HG03066 (cell line): ENCODE data around the gene TUBA1C.

Source experiments
- ATAC-seq: cut with Tn5 transposase; IDR thresholded peaks from one replicate; pipeline ENCODE4 v1.9.1; 2021; ENCODE audit warnings: low read depth; ENCODE audit not compliant: unreplicated experiment

Gene TUBA1C

DNA sequence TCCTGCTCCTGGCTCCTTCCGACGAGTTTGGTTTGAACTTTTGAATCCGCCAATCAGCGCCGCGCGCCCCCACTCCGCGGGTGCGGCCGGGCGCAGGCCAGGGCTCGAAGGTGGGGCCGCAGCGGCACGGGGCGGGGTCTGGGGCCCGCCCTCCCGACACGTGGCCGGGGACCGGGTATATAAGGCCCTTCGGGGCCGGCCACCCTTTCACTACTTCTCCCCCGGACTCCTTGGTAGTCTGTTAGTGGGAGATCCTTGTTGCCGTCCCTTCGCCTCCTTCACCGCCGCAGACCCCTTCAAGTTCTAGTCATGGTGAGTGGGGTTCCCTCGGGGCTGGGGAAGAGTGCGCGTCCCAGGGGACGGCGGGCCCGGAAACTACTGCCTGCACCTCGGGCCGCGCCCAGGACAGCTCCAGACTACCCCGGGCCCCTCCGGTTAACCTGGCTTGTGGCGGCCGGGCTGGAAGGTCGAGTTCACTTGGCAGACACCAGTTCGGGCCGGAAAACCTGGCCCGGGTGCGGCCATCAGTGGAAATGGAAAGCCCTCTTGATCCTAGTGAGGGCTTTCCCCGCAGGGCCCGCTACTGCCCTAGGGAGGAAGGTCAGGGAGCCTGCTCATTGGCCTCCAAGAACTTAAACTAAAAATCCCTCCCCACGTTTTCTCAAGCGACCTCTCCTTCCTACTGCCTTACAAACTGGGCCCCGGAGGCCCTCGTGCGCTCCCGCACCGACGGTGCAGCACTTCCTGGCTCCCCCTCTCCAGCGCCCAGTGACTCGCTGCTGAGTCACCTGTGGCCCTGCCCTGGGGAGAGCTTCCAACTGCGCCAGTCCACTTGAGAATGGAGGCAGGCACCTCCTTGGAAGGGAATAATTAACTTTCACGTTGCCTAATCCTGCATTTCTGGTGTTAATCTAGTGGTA is at the start of gene TUBA1C:
TSS of gene TUBA1C (plus strand) at position 210 of the 920 bp plus-strand sequence. CDS start at position 310, 100 bp downstream.
- ATAC-seq: peak; percentile 77

DNA sequence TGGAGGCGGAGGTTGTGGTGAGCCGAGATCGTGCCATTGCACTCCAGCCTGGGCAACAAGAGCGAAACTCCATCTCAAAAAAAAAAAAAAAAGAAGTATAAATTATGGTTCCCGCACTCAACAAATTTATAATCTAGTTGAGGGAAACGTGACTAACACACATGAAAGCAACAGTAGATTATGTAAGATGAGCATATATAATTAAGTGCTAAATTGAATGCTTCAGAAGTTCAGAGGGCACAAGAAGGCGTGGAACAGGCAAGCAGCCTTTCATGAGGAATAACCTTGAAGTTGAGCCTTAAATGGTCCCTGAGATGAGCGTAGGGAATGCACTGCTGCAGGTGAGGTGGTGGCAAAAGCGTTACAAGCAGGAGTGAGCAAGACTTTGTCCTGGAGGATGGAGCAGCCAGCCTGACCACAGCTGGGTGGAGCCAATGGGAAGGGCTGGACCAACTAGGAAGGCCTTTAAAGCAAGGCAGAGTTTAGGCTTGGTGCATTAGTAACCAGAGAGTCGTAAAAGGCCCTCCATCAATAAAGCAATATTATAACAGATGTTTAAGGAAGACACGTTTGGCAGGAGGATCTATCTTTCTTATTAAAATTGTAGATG is 45.4 kb upstream of the TUBA1C start:
- no peak for ATAC-seq

DNA sequence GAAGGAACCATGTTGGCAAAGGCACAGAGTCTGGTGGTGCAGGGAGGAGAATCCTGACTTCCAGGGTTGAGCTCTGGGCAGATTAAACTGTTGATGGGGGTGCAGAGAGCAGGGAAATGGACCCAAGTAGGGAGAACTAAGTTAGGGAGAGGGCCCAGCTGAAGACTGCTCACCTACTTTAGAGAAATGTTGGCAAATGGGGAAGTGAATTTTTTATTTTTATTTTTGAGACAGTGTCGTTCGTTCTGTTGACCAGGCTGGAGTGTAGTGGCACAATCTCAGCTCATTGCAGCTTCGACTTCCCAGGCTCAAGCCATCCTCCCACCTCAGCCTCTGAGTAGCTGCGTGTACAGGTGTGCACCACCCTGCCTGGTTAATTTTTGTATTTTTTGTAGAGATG is 43.9 kb upstream of the TUBA1C start:
- ATAC-seq: no peak

DNA sequence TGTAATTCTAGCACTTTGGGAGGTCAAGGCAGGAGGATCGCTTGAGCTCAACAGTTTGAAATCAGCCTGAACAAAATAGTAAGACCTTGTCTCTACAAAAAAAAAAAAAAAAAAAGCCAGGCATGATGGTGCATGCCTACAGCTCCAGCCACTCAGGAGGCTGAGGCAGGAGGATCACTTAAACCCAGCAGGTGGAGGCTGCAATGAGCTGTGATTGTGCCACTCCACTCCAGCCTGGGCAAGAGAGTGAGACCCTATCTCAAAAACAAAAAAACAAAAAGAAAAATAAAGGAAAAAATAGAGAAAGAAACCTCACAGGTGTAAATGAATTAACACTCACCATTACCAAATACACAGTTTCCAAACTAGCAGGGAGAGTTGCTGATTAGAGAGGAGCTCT is 41.8 kb upstream of the TUBA1C start:
- ATAC-seq: no peak

DNA sequence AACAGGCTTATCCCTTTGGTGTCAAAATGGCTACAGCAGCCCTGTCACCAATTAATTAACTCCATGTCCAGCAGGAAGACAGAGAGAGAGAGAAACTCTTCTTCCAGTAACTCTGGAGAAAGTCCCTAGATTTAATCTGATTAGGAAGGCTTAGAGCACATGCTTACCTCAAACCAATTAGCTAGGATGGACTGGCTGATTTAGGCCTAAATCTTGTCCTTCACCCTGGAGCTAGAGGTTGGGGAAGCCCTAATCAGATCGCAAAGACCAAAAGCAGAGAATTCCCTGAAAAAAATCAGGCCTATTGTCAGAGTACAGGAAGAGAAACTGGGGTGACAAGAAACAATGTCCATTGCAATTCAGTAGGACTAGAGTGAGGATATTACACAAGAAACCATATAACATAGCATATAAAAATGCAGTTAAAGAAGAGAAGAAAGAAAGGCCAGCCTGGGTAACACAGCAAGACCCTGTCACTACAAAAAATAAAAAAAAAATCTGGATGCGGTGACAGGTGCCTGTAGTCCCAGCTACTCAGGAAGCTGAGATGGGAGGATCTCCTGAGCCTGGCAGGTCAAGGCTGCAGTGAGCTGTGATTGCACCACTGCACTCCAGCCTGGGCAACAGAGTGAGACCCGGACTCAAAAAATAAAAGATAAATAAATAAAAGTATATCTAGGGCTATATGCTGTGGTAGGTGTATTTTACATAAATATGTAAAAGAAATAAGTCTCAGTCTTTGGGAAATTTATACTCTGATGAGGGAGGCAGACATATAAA is 41.1 kb upstream of the TUBA1C start:
- ATAC-seq: no peak

DNA sequence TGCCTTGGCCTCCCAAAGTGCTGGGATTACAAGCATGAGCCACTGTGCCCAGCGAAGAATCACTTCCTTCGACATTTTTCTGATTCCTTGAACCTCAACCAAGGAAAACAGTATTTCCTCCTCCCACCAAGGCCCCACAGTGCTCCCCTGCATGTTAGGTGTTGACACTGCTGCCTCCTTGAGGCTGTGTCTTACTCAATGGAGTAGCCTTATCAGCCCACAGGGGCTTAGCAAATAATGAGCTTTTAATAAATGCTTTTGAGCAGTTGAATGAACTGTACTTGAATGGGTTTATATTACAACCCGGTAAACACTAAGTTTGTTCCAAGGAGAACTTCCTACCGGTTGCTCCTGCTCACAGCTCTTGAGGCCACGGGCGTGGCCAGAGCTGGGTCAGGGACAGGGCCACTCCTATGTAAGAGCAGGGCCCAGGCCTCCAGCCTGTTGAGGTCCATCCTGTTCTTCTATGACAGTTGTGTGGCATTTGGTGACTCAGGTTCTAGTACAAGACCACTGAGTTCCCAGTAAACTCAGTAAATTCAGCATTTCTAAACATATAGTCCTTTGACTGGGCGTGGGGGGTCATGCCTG is 39.2 kb upstream of the TUBA1C start:
- ATAC-seq: no peak

DNA sequence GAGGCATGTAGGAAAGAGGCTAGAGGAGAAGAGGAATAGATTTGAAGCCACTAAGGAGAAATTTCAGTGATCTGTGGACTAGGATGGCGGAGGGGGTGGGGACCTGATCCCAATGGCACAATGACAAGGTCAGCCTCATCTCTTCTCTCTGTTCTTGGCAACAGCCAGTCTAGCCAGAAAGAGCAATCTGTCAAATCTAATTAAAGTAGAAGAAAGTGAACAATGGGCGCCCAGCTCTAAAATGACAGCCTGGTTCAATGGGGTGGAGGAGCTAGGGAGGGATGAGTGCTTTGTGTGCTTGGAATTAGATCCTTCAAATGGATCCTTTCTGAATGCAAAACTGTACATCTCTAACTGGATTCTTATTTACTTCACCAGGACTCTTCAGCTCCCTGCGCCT is 37.2 kb upstream of the TUBA1C start:
- ATAC-seq: no peak

DNA sequence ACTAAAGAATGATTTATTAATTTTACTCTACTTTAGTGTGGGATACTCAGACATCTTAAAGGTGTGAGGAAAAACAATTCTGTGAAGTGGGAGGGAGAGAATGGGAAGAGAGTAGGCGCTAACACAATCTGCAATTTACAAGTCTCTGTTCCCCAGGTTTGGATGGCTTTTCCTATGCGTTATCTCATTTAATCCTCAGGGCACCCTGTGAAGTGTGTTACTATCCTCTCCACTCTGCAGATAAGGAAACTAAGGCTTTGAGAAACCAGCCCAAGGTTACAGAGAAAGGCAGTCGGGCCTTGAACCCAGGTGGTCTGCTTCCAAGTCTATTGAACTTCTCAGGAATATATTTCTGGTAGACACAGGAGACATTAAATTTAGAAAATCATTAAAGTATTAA is 36.2 kb upstream of the TUBA1C start:
- no peak for ATAC-seq

DNA sequence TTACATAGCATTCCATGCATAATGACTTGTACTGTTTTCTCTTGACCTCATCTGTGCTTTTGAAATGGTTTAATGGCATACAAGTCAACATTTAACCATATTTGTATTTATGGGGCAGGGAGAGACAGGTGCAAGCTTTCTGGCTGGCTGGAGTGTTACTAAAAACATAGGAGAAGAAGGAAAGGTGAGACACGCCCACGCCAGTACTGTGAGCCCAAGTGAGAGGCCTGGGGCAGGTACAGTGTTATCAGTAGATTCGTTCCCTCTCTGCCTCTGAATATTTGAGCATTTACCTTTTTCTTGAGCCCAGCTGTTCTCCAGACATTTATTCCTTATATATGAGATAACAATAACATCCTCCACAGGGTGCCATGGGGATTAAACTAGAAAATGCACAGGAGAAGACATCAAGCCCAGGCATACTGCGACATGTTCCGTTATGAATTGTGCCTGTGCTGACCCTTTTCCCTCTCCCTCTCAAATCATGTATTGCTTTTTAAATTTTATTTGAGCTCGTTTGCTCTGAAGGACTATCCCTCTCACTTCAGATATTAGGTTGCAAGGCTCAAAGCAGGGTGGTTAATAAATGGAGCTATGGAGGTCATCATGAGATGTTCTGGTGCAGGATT is 34.6 kb upstream of the TUBA1C start:
- no peak for ATAC-seq

DNA sequence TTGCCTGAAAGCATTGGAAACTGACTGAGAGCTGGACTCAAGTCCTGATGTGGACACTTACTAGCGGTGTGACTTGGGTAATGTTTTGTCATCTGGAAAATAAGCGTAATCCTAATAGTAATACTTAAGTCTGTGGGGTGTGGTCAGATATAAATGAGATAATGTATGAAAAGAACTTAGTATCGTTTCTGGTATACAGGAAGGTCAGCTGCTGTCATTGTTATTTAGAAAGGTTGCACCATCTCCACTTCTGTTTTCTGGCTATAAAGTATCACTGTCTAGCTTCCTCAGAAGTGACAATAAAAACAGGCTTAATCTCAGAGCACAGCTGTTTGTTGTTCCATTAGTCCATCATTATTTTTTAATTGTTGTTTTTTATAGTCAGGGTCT is 34.1 kb upstream of the TUBA1C start:
- no peak for ATAC-seq

DNA sequence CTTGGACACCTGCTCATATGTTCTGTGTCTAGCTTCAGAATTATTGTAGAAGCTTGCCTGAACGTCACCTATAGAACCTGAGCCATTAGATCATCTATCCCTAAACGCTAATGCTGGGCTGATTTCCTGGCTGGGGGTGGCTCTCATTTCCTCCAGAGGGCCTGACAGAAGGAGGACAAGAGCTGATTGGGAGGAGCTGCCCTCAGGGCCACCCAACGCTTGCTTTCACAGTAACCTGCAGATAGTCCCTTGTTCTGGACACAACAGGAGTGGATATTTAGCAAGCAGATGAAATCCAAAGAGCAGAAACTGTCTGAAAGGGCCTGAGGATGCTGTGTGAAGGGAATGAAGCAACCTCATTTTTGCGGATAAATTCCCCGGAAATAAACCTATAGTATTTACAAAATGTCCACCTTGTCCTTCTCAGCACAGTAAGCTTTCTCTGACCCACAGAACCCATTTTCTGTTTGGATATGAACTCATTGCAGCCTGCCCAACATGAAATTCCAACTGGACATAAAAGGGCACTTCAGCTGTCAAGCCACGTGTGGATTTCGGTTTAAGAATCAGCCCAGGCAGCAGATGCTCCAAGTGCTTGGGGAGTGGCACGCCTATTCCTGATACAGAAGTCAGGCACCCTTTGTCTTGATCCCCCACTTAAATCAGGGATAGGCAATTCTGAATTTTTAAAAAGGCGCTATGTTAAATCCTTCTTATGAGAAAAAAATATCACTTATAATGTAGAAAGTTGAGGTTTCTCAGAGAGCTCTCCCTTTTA is 32.8 kb upstream of the TUBA1C start:
- ATAC-seq: no peak

DNA sequence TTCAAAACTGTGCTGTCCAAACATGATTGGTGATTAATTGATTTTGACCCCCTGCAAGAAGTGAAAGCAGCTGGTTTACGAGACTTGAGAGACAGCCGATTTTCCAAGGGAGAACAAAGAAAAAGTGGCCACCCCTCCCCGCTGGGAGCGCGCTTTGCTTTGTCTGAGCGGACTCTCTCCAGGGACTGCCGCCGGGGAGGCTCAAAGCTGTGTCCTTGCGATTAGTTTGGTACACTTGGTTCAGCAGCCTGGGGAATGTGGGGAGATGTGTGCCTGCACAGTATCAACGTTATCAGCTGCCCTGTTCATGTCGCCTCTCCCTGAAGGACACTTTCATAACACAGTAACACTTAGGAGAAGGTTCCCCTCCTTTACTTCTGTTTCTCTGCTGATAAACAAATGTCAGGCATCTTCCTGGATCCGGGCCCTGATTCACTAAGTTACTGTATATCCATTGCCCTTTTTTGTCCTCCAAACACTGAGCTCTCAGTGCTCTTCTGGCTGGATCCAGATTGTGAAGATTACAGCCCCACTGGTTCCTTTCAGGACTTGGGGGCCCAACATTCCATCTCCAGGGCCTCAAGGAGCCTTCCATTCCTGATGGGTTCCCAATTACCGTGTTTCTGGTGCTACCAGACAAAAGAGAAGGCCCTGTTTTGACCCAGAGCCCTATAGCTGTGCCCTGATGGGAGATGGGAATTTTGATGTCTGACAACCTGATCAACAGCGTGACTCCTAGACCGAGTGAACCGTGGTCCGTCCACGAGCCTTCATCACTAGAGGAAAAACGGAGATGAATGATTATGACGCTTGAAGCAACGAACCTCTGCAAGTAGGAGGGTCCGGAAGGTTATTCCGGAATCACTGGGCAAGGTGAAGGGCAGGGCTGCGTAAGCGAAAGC is 31.7 kb upstream of the TUBA1C start:
- no peak for ATAC-seq

DNA sequence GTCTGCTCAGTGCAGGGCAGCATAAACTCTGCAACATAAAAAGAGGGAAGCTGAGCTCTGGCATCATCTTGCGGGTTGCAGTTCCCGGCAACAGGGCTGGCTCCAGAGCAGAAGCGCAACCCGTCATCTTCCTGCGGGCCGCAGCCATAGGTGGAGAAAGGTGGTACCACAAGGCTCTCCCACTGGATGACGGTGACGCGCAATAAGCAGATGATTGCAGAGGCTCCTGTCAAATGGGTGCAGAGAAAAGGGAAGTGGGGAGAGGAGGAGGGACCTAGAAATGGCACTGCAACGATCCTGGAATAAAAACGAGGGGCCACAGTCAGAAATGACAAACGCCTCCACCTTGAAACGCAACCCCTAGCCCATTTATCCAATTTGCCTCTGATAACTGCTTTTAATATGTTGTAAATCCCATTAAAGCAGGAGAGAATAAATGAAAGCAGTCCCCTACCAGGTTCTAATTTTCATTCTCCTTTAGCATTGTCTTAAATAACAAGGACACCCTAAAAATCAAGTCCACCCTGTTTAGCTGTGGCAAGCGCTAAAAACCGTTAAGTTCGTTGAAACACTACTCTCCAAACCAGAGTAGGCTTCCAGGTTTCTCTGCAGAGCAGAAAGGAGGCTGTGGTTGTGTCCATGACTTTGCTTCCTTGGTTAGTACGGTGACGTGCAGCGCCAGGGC is 30.9 kb upstream of the TUBA1C start:
- no peak for ATAC-seq

DNA sequence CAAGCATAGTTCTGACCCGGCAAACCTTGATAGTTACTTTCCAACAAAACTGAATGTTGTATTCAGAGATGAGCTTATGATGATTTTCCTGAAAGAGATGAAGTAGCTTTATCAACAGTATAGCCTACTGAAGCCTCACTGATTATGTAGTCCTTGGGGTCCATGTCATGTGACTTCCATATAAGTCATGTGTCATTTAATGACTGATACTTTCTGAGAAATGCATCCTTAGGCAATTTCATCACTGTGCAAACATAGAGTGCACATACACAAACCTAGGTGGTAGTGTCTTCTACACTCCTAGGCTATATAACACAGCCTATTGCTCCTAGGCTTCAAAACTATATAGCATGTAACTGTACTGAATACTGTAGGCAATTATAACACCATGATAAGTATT is 28.5 kb upstream of the TUBA1C start:
- no peak for ATAC-seq

DNA sequence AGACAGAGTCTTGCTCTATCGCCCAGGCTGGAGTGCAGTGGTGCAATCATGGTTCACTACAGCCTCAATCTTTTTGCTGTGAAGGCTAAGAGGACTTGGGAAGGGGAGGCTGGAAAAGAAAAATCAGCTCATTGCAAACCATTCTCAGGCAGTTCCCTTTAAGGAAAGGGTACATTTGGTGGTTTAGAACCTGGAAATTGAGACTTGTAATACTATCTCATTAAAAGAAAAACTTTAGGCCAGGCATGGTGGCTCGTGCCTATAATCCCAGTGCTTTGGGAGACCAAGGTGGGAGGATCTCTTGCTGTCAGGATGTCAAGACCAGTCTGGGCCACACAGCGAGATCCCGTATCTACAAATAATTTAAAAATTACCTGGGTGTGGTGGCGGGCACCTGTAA is 21.3 kb upstream of the TUBA1C start:
- ATAC-seq: no peak

DNA sequence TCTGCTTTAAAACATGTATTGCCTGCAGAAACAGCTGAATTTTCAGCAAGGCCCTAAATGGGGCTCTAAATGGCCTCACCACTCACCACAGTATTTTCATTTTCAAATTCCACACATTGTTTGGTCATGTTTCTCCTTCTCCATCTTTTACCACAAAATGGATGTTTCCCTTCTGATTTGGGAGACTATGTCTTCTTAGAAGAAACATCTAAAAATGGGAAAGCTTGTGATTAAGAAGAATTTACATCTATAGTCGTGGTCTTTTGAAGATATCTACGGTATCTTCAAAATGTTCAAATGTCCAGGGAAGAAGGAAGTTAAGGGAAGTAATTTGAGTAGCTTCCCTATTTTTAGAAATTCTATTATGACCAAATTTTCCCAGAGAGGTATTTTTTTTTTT is 20.7 kb upstream of the TUBA1C start:
- ATAC-seq: no peak

DNA sequence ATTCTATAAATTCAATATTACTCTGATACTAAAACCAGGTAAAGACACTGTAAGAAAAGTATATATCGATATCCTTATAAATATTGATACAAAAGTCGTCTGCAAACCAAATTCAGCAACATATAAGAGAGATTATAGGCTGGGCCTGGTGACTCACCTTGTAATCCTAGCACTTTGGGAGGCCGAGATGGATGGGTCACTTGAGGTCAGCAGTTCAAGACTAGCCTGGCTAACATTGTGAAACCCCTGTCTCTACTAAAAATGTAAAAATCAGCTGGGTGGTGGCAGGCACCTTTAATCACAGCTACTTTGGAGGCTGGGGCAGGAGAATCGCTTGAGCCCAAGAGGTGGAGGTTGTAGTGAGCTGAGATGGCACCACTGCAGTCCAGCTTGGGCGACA is 13.5 kb upstream of the TUBA1C start:
- ATAC-seq: no peak

DNA sequence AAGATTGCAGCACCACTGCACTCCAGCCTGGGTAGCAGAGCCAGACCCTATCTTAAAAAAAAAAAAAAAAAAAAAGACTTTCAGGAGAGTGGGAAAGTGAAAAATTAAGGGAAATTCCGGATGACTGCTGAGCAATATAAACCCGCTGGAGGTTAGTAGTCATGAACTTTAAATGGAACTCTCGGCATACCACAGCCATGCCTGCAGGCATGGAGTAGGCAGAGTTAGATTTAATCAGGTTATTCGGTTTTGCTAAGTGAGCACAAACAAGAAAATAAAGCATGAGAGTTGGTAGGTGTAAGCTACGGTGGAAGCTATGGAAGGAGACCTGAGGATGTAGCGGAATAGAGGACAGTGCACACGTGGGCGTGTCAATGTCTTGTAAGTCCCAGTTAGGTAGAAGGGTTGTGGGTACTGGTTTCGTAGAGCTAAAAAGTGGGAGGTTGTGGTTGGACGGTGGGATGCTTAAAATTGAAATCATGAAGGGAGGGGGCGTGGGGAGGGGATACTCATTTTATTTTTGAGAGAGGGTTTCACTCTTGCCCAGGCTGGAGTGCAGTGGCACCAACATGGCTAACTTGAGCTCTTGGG is 11.8 kb upstream of the TUBA1C start:
- ATAC-seq: no peak
